Effector memory CD8-positive, alpha-beta T cell (primary cell): Measurements from ENCODE around the gene KANK2.
"Not testable (repeated sequence)": the region's sequence is repeated elsewhere in the genome, so short reads cannot be mapped to it uniquely, and the experiment has no call there.

Source experiments
- ATAC-seq: fragments of 150-1000 bp; cut with Tn5 transposase; replicated peaks from 2 replicates; pipeline ENCODE4 v1.10.0; 2021; ENCODE audit warnings: mild to moderate bottlenecking, moderate library complexity
- DNase-seq, 3 experiments: peaks; one replicate each; pipeline ENCODE4 v3.0.0; 2021
- H3K27ac Mint-ChIP-seq, 2 donors: one replicate each; pipeline ENCODE4 v1.8.0; 2022; ENCODE audit warnings: mild to moderate bottlenecking in 2 of 2, mixed read lengths in 2 of 2, moderate library complexity in 2 of 2
- H3K27me3 Mint-ChIP-seq, 2 donors: one replicate each; pipeline ENCODE4 v1.8.0; 2022; ENCODE audit warnings: mixed read lengths in 2 of 2
- H3K36me3 Mint-ChIP-seq: one replicate; pipeline ENCODE4 v1.8.0; 2022; ENCODE audit warnings: mild to moderate bottlenecking, moderate library complexity, mixed read lengths; ENCODE audit not compliant: insufficient read depth
- H3K4me1 Mint-ChIP-seq, 2 donors: one replicate each; pipeline ENCODE4 v1.8.0; 2022; ENCODE audit warnings: low read depth in 2 of 2, mixed read lengths in 2 of 2
- H3K4me3 Mint-ChIP-seq, 2 donors: one replicate each; pipeline ENCODE4 v1.8.0; 2022; ENCODE audit warnings: mild to moderate bottlenecking in 2 of 2, mixed read lengths in 2 of 2, moderate library complexity in 2 of 2
- H3K9me3 Mint-ChIP-seq, 2 donors: one replicate each; pipeline ENCODE4 v1.8.0; 2022; ENCODE audit warnings: mixed read lengths in 2 of 2

The KANK2 gene

GRCh38 chr19:11148001-11148400 lies 49.3 kb downstream of the KANK2 start:
- no peaks in the 10 kb centered on the region for H3K9me3 Mint-ChIP-seq
- ATAC-seq, result no peak
- H3K4me3 Mint-ChIP-seq, result no peak overlapping the region
- peaks cover 3% of the 10 kb centered on the region for H3K36me3 Mint-ChIP-seq
- DNase-seq, result no peak
- H3K4me1 Mint-ChIP-seq, result no peaks in the 10 kb centered on the region
- H3K27ac Mint-ChIP-seq, result no peak overlapping the region
- H3K27me3 Mint-ChIP-seq, result no peaks in the 10 kb centered on the region

- Mint-ChIP-seq H3K4me1 (no peaks in the 10 kb centered on the region), H3K27ac (no peak overlapping the region), H3K4me3 (no peak overlapping the region), H3K27me3 (no peaks in the 10 kb centered on the region), H3K9me3 (no peaks in the 10 kb centered on the region), H3K36me3 (peaks cover 3% of the 10 kb centered on the region)
- ATAC-seq, result no peak
- DNase-seq, result no peak
These were observed 51.8 kb downstream of the KANK2 start for GRCh38 chr19:11145536-11145924.

DNA sequence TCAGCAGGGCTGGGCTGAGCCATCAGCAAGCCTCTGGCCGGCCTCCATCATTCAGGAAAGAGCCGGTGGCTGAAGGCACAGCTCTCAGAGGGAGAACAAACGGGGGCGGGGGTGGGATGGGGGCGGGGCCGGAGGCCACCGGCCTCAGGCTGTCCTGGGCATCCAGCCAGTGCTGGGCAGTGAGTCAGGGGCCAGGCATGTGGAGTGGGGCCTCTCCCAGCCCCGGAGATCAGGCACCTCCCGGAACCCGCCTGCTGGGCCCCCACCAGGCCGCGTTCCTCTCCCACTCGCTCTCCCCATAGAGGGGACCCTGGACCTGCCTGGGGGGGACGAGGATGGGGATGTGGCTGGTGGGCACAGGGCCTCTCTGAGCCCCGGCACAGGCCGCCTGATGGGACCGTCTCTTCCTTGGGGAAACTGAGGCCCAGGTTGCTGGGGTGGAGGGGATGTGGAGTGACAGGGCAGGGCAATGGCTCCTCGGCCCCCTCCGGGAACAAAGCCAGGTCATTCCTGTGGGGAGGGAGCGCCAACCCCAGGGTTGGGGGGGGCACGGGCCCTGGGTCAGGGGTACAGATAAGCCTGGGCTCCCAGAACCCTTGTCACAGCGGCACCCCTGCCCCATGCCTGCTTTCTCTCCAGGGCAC lies 54.7 kb downstream of the KANK2 start:
- Mint-ChIP-seq H3K4me1 (peaks cover 5% of the 10 kb centered on the region in 2 donors), H3K27ac (no peak overlapping the region)
- ATAC-seq, result no peak

GRCh38 chr19:11141937-11142527 lies 55.3 kb downstream of the KANK2 start:
- H3K27ac Mint-ChIP-seq, result no peak overlapping the region
- H3K36me3 Mint-ChIP-seq, result no peaks in the 10 kb centered on the region
- no peaks in the 10 kb centered on the region for H3K27me3 Mint-ChIP-seq
- H3K9me3 Mint-ChIP-seq, result no peaks in the 10 kb centered on the region
- no peak for DNase-seq
- H3K4me3 Mint-ChIP-seq, result no peak overlapping the region
- peaks cover 7 to 8% of the 10 kb centered on the region in 2 donors for H3K4me1 Mint-ChIP-seq
- ATAC-seq, result no peak

More for the DNA sequence above, 54.7 kb downstream of the KANK2 start:
- no peaks in the 10 kb centered on the region for H3K27me3 Mint-ChIP-seq
- H3K4me3 Mint-ChIP-seq, result no peak overlapping the region
- H3K36me3 Mint-ChIP-seq, result no peaks in the 10 kb centered on the region
- no peak for DNase-seq
- no peaks in the 10 kb centered on the region for H3K9me3 Mint-ChIP-seq

GRCh38 chr19:11140896-11141295 lies 56.4 kb downstream of the KANK2 start:
- no peaks in the 10 kb centered on the region for H3K27me3 Mint-ChIP-seq
- no peak for ATAC-seq
- H3K36me3 Mint-ChIP-seq, result no peaks in the 10 kb centered on the region
- no peaks in the 10 kb centered on the region for H3K9me3 Mint-ChIP-seq
- no peak overlapping the region for H3K4me3 Mint-ChIP-seq
- no peak overlapping the region for H3K27ac Mint-ChIP-seq
- peaks cover 7 to 8% of the 10 kb centered on the region in 2 donors for H3K4me1 Mint-ChIP-seq
- DNase-seq, result no peak

DNA sequence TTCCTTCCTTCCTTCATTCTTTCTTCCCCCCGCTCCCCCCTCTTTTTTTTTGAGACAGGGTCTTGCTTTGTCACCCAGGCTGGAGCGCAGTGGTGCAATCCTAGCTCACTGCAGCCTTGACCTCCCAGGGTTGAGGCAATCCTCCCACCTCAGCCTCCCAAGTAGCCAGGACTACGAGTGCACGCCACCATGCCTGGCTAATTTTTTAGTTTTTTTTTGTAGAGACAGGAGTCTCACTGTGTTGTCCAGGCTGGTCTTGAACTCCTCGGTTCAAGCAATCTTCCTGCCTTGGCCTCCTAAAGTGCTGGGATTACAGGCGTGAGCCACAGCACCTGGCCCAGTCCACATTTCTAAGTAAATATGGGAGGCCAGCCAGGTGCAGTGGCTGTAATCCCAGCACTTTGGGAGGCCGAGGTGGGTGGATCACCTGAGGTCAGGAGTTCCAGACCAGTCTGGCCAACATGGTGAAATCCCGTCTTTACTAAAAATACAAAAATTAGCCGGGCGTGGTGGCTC lies 57.3 kb downstream of the KANK2 start:
- not testable (repeated sequence) for H3K4me3 Mint-ChIP-seq, H3K9me3 Mint-ChIP-seq, H3K36me3 Mint-ChIP-seq, ATAC-seq, H3K4me1 Mint-ChIP-seq, H3K27me3 Mint-ChIP-seq, DNase-seq
- H3K27ac Mint-ChIP-seq, result peak overlapping the region in 1 of 2 donors; percentile 64

GRCh38 chr19:11138601-11139300 lies 58.6 kb downstream of the KANK2 start:
- no peak for ATAC-seq
- H3K4me3 Mint-ChIP-seq, result no peak overlapping the region
- H3K27me3 Mint-ChIP-seq, result no peaks in the 10 kb centered on the region
- peaks cover 7 to 8% of the 10 kb centered on the region in 2 donors for H3K4me1 Mint-ChIP-seq
- DNase-seq, result no peak
- H3K9me3 Mint-ChIP-seq, result no peaks in the 10 kb centered on the region
- H3K36me3 Mint-ChIP-seq, result peaks cover 3% of the 10 kb centered on the region
- H3K27ac Mint-ChIP-seq, result no peak overlapping the region

- H3K4me3 Mint-ChIP-seq, result peak overlapping the region; percentile 88
- H3K9me3 Mint-ChIP-seq, result no peaks in the 10 kb centered on the region
- DNase-seq (peak; percentile 24 to 42 (median 38)), ATAC-seq (peak; percentile 77)
- peak overlapping the region; percentile 85 to 90 for H3K27ac Mint-ChIP-seq
- peaks cover 7 to 8% of the 10 kb centered on the region in 2 donors for H3K4me1 Mint-ChIP-seq
- no peaks in the 10 kb centered on the region for H3K27me3 Mint-ChIP-seq
- peaks cover 3% of the 10 kb centered on the region for H3K36me3 Mint-ChIP-seq
These were observed 59.6 kb downstream of the KANK2 start for GRCh38 chr19:11137542-11138384.

- H3K4me1 Mint-ChIP-seq, result peaks cover 7 to 8% of the 10 kb centered on the region in 2 donors
- H3K9me3 Mint-ChIP-seq, result no peaks in the 10 kb centered on the region
- H3K4me3 Mint-ChIP-seq, result peak overlapping the region; percentile 88
- ATAC-seq (no peak), DNase-seq (no peak)
- H3K27ac Mint-ChIP-seq, result peak overlapping the region in 1 of 2 donors; percentile 85
- no peaks in the 10 kb centered on the region for H3K27me3 Mint-ChIP-seq
- H3K36me3 Mint-ChIP-seq, result peaks cover 6% of the 10 kb centered on the region
These were observed 60.8 kb downstream of the KANK2 start for GRCh38 chr19:11136400-11137101.

DNA sequence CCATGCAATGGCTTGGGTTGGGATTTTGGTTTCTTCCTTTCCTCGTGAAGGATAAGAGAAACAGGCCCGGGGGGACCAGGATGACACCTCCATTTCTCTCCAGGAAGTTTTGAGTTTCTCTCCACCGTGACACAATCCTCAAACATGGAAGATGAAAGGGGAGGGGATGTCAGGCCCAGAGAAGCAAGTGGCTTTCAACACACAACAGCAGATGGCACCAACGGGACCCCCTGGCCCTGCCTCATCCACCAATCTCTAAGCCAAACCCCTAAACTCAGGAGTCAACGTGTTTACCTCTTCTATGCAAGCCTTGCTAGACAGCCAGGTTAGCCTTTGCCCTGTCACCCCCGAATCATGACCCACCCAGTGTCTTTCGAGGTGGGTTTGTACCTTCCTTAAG lies 65.9 kb downstream of the KANK2 start:
- no peaks in the 10 kb centered on the region for H3K27me3 Mint-ChIP-seq
- ATAC-seq, result no peak
- H3K36me3 Mint-ChIP-seq, result peaks cover 40% of the 10 kb centered on the region

DNA sequence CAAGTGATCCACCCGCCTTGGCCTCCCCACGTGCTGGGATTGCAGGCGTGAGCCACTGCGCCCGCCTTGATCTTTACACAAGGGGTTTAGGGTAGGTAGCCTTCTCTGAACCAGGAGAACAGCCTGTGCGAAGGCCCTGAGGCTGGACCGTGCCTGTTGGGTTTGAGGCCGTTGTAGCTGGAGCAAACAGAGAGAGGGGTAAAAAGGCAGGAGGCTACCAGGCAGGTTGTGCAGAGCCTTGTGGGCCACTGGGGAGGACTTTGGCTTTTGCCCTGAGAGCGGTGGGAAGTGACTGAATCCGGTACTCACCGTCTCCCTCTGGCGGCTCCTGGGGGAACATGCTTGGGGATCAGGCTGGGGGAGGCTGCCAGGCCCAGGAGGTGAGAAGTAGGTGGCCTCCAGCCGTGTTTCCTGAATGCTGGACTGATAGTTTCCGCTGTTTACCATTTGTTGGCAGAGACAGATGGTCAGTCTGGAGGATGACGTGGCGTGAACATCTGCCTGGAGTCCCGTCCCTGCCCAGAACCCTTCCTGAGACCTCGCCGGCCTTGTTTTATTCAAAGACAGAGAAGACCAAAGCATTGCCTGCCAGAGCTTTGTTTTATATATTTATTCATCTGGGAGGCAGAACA lies 66.4 kb downstream of the KANK2 start:
- peaks cover 3 to 9% of the 10 kb centered on the region in 2 donors for H3K4me1 Mint-ChIP-seq
- no peaks in the 10 kb centered on the region for H3K27me3 Mint-ChIP-seq
- peak overlapping the region; percentile 28 to 53 for H3K27ac Mint-ChIP-seq
- H3K9me3 Mint-ChIP-seq, result no peaks in the 10 kb centered on the region
- peaks cover 40% of the 10 kb centered on the region for H3K36me3 Mint-ChIP-seq
- peak; percentile 66 to 69 (median 69) for DNase-seq
- no peak overlapping the region for H3K4me3 Mint-ChIP-seq
- peak; percentile 83 for ATAC-seq

More for the DNA sequence above, 65.9 kb downstream of the KANK2 start:
- peak overlapping the region; percentile 22 to 53 for H3K27ac Mint-ChIP-seq
- H3K4me3 Mint-ChIP-seq, result no peak overlapping the region
- DNase-seq, result no peak
- H3K9me3 Mint-ChIP-seq, result no peaks in the 10 kb centered on the region
- H3K4me1 Mint-ChIP-seq, result peaks cover 0 to 7% of the 10 kb centered on the region in 2 donors

GRCh38 chr19:11127905-11128304 lies 69.4 kb downstream of the KANK2 start:
- Mint-ChIP-seq H3K36me3 (peaks cover 57% of the 10 kb centered on the region), H3K27ac (peak overlapping the region in 1 of 2 donors; percentile 41), H3K9me3 (no peaks in the 10 kb centered on the region), H3K4me3 (no peak overlapping the region), H3K4me1 (peaks cover 4 to 9% of the 10 kb centered on the region in 2 donors), H3K27me3 (no peaks in the 10 kb centered on the region)
- DNase-seq (no peak), ATAC-seq (no peak)
